Karpas-422 (cell line): ENCODE measurements around the gene NPAT. TPM values are rescaled to one million over a fixed set of nuclear protein-coding genes. Genes with fewer than 3 reads are reported as not detected.

ENCODE experiments used
- DNase-seq: peaks from one replicate; pipeline ENCODE4 v3.0.0-alpha.2; 2015
- H2AFZ ChIP-seq: fragments of 200-600 bp; sonication (generic); 2 replicates; pipeline ENCODE4 v1.6.1; 2014; ENCODE audit warnings: antibody characterized with exemption, low read length, mixed read lengths
- H3K27ac ChIP-seq: fragments of 200-600 bp; sonication (generic); 2 replicates; pipeline ENCODE4 v1.5.1; 2014; ENCODE audit warnings: mild to moderate bottlenecking, low read length, moderate library complexity
- H3K27me3 ChIP-seq: fragments of 200-600 bp; sonication (generic); 2 replicates; pipeline ENCODE4 v1.6.1; 2014; ENCODE audit warnings: low read length, mixed read lengths
- H3K36me3 ChIP-seq: fragments of 200-600 bp; sonication (generic); 2 replicates; pipeline ENCODE4 v1.6.1; 2014; ENCODE audit warnings: low read length, mixed read lengths; ENCODE audit not compliant: insufficient read depth
- H3K4me1 ChIP-seq: fragments of 200-600 bp; sonication (generic); 2 replicates; pipeline ENCODE4 v1.6.1; 2014; ENCODE audit warnings: mild to moderate bottlenecking, low read length, mixed read lengths
- H3K4me2 ChIP-seq: fragments of 200-600 bp; sonication (generic); 2 replicates; pipeline ENCODE4 v1.6.1; 2014; ENCODE audit warnings: low read length, low read depth, mild to moderate bottlenecking; ENCODE audit not compliant: poor library complexity, severe bottlenecking
- H3K4me3 ChIP-seq: fragments of 200-600 bp; sonication (generic); 2 replicates; pipeline ENCODE4 v1.5.1; 2014; ENCODE audit warnings: mild to moderate bottlenecking, antibody characterized with exemption, low read length, mixed read lengths
- H3K79me2 ChIP-seq: fragments of 200-600 bp; sonication (generic); 2 replicates; pipeline ENCODE4 v1.6.1; 2014; ENCODE audit warnings: mild to moderate bottlenecking, low read length, mixed read lengths
- H3K9ac ChIP-seq: fragments of 200-600 bp; sonication (generic); 2 replicates; pipeline ENCODE4 v1.6.0; 2014; ENCODE audit warnings: low read length
- H3K9me2 ChIP-seq: fragments of 200-600 bp; sonication (generic), shearing (Covaris generic); replicated peaks from 2 replicates; pipeline ENCODE4 v1.6.0; 2014; ENCODE audit warnings: mild to moderate bottlenecking, low read length, moderate library complexity; ENCODE audit not compliant: insufficient read depth
- H3K9me3 ChIP-seq: fragments of 300-700, 200-600 bp; sonication (generic); 2 replicates; pipeline ENCODE4 v1.6.1; 2014; ENCODE audit warnings: low read length, mixed read lengths
- H4K20me1 ChIP-seq: fragments of 200-600 bp; sonication (generic); 2 replicates; pipeline ENCODE4 v1.6.1; 2014; ENCODE audit warnings: mild to moderate bottlenecking, antibody characterized with exemption, low read length, low read depth; ENCODE audit not compliant: insufficient read depth
- total RNA-seq: library from RNA; depleted of rRNA; stranded (reverse); fragments of >200 nt; shearing (Covaris generic); gene quantifications from 2 replicates; pipeline ENCODE4 v1.2.3, GENCODE V29; 2014; ENCODE audit warnings: low replicate concordance

NPAT gene
- total RNA-seq, 1 experiment from 2014 or later, result 77.1 TPM

GRCh38 chr11:108213784-108214183 lies 8.7 kb downstream of the NPAT start:
- no peak overlapping the region for H3K4me3 ChIP-seq
- no peaks in the 10 kb centered on the region for H3K27me3 ChIP-seq
- no peak overlapping the region for H2AFZ ChIP-seq
- H4K20me1 ChIP-seq, result no peaks in the 10 kb centered on the region
- H3K9me2 ChIP-seq, result no peaks in the 10 kb centered on the region
- peaks cover 91% of the 10 kb centered on the region for H3K36me3 ChIP-seq
- no peak overlapping the region for H3K27ac ChIP-seq
- H3K9ac ChIP-seq, result no peak overlapping the region
- H3K9me3 ChIP-seq, result peaks cover 10% of the 10 kb centered on the region
- H3K79me2 ChIP-seq, result peaks cover 100% of the 10 kb centered on the region
- no peak for DNase-seq
- H3K4me1 ChIP-seq, result no peaks in the 10 kb centered on the region
- H3K4me2 ChIP-seq, result no peak overlapping the region

- no peak overlapping the region for H3K27ac ChIP-seq
- no peak overlapping the region for H3K4me3 ChIP-seq
- DNase-seq, result no peak
- no peaks in the 10 kb centered on the region for H3K27me3 ChIP-seq
- H3K9ac ChIP-seq, result no peak overlapping the region
- no peaks in the 10 kb centered on the region for H3K9me2 ChIP-seq
- peaks cover 92% of the 10 kb centered on the region for H3K36me3 ChIP-seq
- H4K20me1 ChIP-seq, result no peaks in the 10 kb centered on the region
- H2AFZ ChIP-seq, result no peak overlapping the region
- H3K9me3 ChIP-seq, result peaks cover 37% of the 10 kb centered on the region
- no peak overlapping the region for H3K4me2 ChIP-seq
- peaks cover 100% of the 10 kb centered on the region for H3K79me2 ChIP-seq
- H3K4me1 ChIP-seq, result no peaks in the 10 kb centered on the region
Observed at GRCh38 chr11:108210441-108210840, 12.0 kb downstream of the NPAT start.

- no peaks in the 10 kb centered on the region for H3K9me2 ChIP-seq
- H2AFZ ChIP-seq, result no peak overlapping the region
- no peak overlapping the region for H3K9ac ChIP-seq
- DNase-seq, result no peak
- no peak overlapping the region for H3K4me3 ChIP-seq
- no peaks in the 10 kb centered on the region for H3K27me3 ChIP-seq
- peaks cover 17% of the 10 kb centered on the region for H3K4me1 ChIP-seq
- H3K9me3 ChIP-seq, result peaks cover 44% of the 10 kb centered on the region
- H4K20me1 ChIP-seq, result no peaks in the 10 kb centered on the region
- H3K79me2 ChIP-seq, result peaks cover 100% of the 10 kb centered on the region
- no peak overlapping the region for H3K27ac ChIP-seq
- H3K36me3 ChIP-seq, result peaks cover 95% of the 10 kb centered on the region
- no peak overlapping the region for H3K4me2 ChIP-seq
Observed at GRCh38 chr11:108207683-108208060, 14.8 kb downstream of the NPAT start.

- H3K4me1 ChIP-seq, result peaks cover 17% of the 10 kb centered on the region
- H3K79me2 ChIP-seq, result peaks cover 100% of the 10 kb centered on the region
- H3K9me3 ChIP-seq, result peaks cover 44% of the 10 kb centered on the region
- no peak overlapping the region for H3K9ac ChIP-seq
- no peaks in the 10 kb centered on the region for H3K9me2 ChIP-seq
- H3K27me3 ChIP-seq, result no peaks in the 10 kb centered on the region
- no peak overlapping the region for H2AFZ ChIP-seq
- DNase-seq, result no peak
- peaks cover 95% of the 10 kb centered on the region for H3K36me3 ChIP-seq
- H3K27ac ChIP-seq, result no peak overlapping the region
- H4K20me1 ChIP-seq, result 0 out of 2 replicates have a peak, but pooled peaks cover 3% of the 10 kb centered on the region
- no peak overlapping the region for H3K4me3 ChIP-seq
- no peak overlapping the region for H3K4me2 ChIP-seq
Observed at GRCh38 chr11:108206969-108207682, 15.3 kb downstream of the NPAT start.

- Histone ChIP-seq H3K79me2 (peaks cover 100% of the 10 kb centered on the region), H3K4me2 (no peak overlapping the region), H3K9me2 (no peaks in the 10 kb centered on the region), H4K20me1 (0 out of 2 replicates have a peak, but pooled peaks cover 5% of the 10 kb centered on the region), H3K9me3 (peaks cover 41% of the 10 kb centered on the region), H3K4me1 (peaks cover 22% of the 10 kb centered on the region), H3K36me3 (peaks cover 94% of the 10 kb centered on the region), H2AFZ (no peak overlapping the region), H3K9ac (no peak overlapping the region), H3K4me3 (no peak overlapping the region), H3K27me3 (no peaks in the 10 kb centered on the region), H3K27ac (no peak overlapping the region)
- DNase-seq, result no peak
Observed at GRCh38 chr11:108206171-108206570, 16.3 kb downstream of the NPAT start.

- H3K4me1 ChIP-seq, result peaks cover 27% of the 10 kb centered on the region
- H3K9me3 ChIP-seq, result peaks cover 41% of the 10 kb centered on the region
- no peak overlapping the region for H3K4me3 ChIP-seq
- no peaks in the 10 kb centered on the region for H3K27me3 ChIP-seq
- H3K79me2 ChIP-seq, result peaks cover 100% of the 10 kb centered on the region
- H2AFZ ChIP-seq, result no peak overlapping the region
- no peak for DNase-seq
- H3K27ac ChIP-seq, result no peak overlapping the region
- H3K9ac ChIP-seq, result no peak overlapping the region
- peaks cover 6% of the 10 kb centered on the region; the same call in 1 of the 2 replicates for H4K20me1 ChIP-seq
- H3K36me3 ChIP-seq, result peaks cover 91% of the 10 kb centered on the region
- no peaks in the 10 kb centered on the region for H3K9me2 ChIP-seq
- H3K4me2 ChIP-seq, result no peak overlapping the region
Observed at GRCh38 chr11:108204929-108205499, 17.4 kb downstream of the NPAT start.

GRCh38 chr11:108204376-108204775 lies 18.1 kb downstream of the NPAT start:
- Histone ChIP-seq H3K27me3 (no peaks in the 10 kb centered on the region), H3K4me2 (no peak overlapping the region), H3K4me3 (no peak overlapping the region; the same call in 1 of the 2 replicates), H4K20me1 (peaks cover 9% of the 10 kb centered on the region; the same call in 1 of the 2 replicates), H3K27ac (no peak overlapping the region), H3K4me1 (peaks cover 27% of the 10 kb centered on the region), H2AFZ (no peak overlapping the region), H3K36me3 (peaks cover 91% of the 10 kb centered on the region), H3K79me2 (peaks cover 100% of the 10 kb centered on the region), H3K9ac (no peak overlapping the region), H3K9me2 (no peaks in the 10 kb centered on the region), H3K9me3 (peaks cover 41% of the 10 kb centered on the region)
- DNase-seq, result no peak

- peaks cover 88% of the 10 kb centered on the region for H3K36me3 ChIP-seq
- peaks cover 100% of the 10 kb centered on the region for H3K79me2 ChIP-seq
- H4K20me1 ChIP-seq, result peaks cover 9% of the 10 kb centered on the region; the same call in 1 of the 2 replicates
Observed at GRCh38 chr11:108203075-108203474, 19.4 kb downstream of the NPAT start.

More at GRCh38 chr11:108203075-108203474, 19.4 kb downstream of the NPAT start:
- H3K4me2 ChIP-seq, result peak overlapping the region; percentile 1
- no peaks in the 10 kb centered on the region for H3K27me3 ChIP-seq
- peak overlapping the region; percentile 14 for H3K27ac ChIP-seq
- no peaks in the 10 kb centered on the region for H3K9me2 ChIP-seq
- H3K4me1 ChIP-seq, result peaks cover 34% of the 10 kb centered on the region
- peak; percentile 92 for DNase-seq
- no peak overlapping the region for H3K4me3 ChIP-seq
- H3K9me3 ChIP-seq, result peaks cover 33% of the 10 kb centered on the region
- no peak overlapping the region for H3K9ac ChIP-seq
- H2AFZ ChIP-seq, result no peak overlapping the region
